HG03135 (cell line): Measurements from ENCODE around the gene FRMD4A.

Experiments
- ATAC-seq: cut with Tn5 transposase; IDR thresholded peaks from one replicate; pipeline ENCODE4 v1.9.1; 2021; ENCODE audit warnings: mild to moderate bottlenecking, moderate library complexity; ENCODE audit not compliant: unreplicated experiment

Gene FRMD4A

GRCh38 chr10:14330388-14331061 is at the start of gene FRMD4A:
TSS of gene FRMD4A (minus strand) at chr10:14330924.
- ATAC-seq, result no peak

DNA sequence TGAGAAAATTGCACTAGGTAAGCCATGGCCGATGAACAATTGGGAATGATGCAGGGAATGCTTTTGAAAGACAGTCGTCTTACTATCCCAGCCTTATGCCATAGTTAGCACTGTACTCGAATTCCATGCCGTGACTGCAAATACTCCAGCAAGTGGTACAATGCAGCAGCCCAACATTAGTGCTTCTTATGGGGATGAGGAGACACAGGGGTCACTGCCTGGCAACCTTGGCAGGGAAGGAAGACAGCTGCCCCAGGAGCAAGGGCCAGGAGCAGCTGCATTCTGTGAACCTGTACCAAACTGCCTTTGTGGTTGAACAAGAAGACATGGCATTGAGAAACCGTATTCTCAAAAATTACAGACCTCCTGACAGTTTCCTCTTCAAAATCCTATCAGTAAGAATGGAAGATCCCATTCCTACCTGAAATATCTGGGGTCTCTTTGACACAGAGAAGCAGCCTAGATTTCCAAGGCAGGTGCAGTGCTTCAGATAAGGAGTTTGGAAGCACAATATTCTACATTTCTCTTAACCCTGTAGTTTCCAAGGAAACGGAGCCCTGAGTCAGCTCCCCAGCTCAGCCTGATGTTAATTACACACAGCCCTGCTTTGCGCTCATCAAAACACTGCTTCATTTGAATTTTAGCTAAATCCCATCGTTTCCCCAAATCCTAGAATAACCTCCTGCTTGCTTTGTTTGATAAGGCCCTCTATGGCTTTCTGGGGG is 49.0 kb upstream of the FRMD4A start:
- ATAC-seq, result no peak

DNA sequence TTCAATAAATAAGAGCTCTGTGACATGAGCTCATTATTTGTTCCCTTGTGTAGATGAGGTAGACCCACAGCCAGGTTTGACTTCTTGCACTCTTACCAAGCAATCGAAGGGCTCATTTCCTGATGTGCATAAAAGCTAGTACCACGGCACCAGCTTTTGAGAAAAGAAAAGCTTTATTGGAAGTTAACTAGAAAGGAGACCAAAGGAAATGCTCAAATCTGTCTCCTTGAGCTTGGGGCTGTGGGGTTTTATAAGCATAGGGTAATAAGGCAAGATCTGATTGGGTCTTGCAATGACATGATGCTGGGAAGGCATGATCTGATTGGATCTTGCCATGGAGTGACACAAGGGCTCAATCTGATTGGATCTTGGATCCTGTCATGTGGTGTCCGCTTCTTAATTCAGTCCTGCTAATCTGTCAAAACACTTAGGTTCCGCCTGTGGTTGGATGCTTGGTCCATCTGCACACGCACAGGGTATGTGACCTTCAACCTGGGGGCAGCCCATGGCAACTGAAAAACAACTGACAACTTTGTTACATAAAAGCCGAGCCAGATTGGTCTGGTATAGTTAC is 47.8 kb upstream of the FRMD4A start:
- no peak for ATAC-seq

GRCh38 chr10:14377591-14378175 is 47.0 kb upstream of the FRMD4A start:
- ATAC-seq, result no peak

GRCh38 chr10:14374745-14375445 is 44.2 kb upstream of the FRMD4A start:
- ATAC-seq, result no peak

- no peak for ATAC-seq
These were observed 41.9 kb upstream of the FRMD4A start for GRCh38 chr10:14372606-14373005.

GRCh38 chr10:14371581-14371980 is 40.9 kb upstream of the FRMD4A start:
- no peak for ATAC-seq

DNA sequence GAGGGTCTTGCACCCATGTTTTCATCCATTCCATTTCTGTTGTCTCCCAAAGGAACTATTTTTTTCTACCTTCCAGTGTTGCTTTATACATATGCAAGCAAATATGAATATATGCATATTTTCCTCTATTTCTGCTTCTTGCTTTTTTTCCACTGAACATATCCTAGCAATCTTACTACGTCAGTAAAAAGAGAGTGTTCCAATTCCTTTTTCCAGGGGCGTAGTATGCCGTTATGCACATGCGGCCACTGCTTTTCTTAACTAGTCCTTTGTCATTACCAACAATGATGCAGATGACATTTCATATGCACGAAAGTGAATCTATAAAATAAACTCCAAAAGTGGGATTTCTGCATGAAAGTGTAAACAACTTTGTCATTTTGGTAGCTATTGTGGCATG is 40.2 kb upstream of the FRMD4A start:
- no peak for ATAC-seq

GRCh38 chr10:14369906-14370305 is 39.2 kb upstream of the FRMD4A start:
- no peak for ATAC-seq

DNA sequence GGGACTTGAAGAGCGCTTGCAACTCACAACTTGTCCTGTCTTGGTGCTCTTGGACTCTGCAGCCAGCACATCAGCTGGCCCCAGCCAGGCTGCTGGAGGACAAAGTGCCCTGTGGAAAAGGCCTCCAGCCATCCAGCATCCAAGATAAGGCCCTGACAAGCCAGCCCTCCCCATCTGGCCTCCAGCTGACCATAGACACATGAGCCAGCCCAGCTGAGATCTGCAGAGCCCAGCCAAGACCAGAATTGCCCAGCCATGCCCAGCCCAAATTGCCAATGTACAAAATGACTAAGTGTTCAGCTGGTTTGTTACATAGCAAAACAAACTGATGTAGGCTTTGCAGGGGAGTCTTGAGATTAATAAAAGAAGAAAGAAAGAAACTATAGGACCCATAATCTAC is 36.0 kb upstream of the FRMD4A start:
- ATAC-seq, result no peak

DNA sequence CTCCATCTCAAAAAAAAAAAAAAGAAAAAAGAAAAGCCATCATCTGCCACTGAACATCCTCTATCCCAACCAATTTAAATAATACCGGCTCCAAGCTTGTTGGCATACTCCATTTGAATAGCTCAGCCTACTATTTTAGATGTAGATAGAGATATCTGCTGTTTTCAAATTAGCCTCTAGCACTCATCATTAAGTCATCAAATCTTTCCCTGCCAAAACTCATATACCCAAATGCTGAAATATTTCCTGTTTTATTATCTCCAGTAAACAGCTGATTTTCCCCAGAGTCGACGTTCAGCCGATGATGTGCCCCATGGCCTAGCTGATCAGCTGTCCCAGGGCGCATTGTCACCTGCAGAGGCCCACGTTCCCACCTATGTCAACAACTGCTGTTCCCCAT is 34.5 kb upstream of the FRMD4A start:
- no peak for ATAC-seq

DNA sequence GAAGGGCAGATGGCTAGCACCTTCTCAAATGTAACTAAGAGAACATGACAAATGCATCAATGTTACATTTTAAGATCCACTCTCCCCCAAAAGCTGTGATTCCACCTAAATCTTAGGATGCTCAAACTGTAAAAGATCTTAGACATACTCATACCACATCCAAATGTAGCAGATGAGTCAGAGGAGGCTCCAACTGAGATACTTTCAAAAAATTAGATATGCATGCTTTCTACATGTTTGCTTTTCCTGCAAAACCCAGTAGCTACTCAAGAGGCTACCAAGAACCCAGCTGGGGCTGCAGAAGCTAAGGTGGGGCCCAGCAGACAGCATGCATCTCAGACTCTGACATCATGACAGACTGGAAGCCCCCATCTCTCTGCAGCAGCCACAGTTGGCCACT is 31.4 kb upstream of the FRMD4A start:
- no peak for ATAC-seq

GRCh38 chr10:14360961-14361360 is 30.2 kb upstream of the FRMD4A start:
- ATAC-seq, result no peak

DNA sequence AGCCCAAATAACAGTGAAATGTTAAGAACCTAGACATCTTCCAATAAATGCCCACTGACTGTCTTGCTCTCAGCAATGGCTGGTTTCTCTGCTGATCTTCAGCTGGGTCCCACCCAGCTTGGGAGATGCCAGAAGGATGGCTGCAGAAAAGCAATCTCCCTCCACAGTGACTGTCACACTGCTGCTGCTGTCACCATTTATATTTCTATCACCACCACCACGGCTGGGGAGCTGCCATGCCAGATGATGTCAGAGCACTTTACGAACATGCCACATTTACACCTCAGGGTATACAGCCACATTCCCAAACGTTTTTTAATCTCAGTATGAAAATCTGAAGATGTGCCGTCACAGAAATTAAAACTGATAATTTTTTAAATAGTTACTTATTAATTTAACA is 29.8 kb upstream of the FRMD4A start:
- no peak for ATAC-seq

GRCh38 chr10:14358886-14359573 is 28.3 kb upstream of the FRMD4A start:
- no peak for ATAC-seq

DNA sequence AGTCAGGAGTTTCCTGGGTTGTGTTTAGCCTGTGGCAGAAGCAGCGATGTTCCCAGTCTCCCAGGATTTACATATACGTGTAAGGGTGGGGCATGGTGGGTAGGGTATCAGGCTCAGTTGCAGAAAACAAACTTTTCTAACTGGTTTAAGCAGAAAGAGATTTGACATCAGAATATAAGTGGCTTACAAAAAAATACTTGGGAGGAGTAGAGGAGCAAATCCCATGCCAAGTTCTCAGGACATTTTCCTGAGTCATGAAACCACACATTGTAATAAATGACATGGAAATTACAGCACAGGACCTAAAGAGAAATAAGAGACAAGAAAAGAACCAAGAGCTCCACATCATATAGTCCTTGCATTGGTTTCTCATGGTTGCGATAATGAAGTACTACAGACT is 26.2 kb upstream of the FRMD4A start:
- ATAC-seq, result no peak

GRCh38 chr10:14355750-14356149 is 25.0 kb upstream of the FRMD4A start:
- ATAC-seq, result no peak

- no peak for ATAC-seq
These were observed 22.7 kb upstream of the FRMD4A start for GRCh38 chr10:14353291-14353913.

- no peak for ATAC-seq
These were observed 19.3 kb upstream of the FRMD4A start for GRCh38 chr10:14350006-14350405.

- ATAC-seq, result no peak
These were observed 18.4 kb upstream of the FRMD4A start for GRCh38 chr10:14349081-14349480.
